A549 (cell line): ENCODE results near the gene SLC1A4. TPM values are rescaled to one million over a fixed set of nuclear protein-coding genes. Genes with fewer than 3 reads are reported as not detected.
A peak's percentile ranks its signal among the peaks of the same experiment; 100 is the strongest.

Experiments used
- ATAC-seq, 2 experiments: fragments of 200-7000 bp in 1 of 2; fragments of >200 bp in 1 of 2; cut with Nextera tagmentation in 1 of 2; cut with Tn5 transposase in 1 of 2; 3 replicates each; pipeline versions ENCODE4 v1.8.0 to v1.9.1; 2018 to 2020; ENCODE audit warnings: mild to moderate bottlenecking in 1 of 2, moderate library complexity in 1 of 2
- CTCF ChIA-PET: fragments of 300-600 bp; sonication (Branson Sonifier 250); formaldehyde crosslinking; extraction: SDS; loops from one replicate; lab custom pipeline; 2021; ENCODE audit warnings: antibody characterized with exemption, inconsistent platforms; lab: Yijun Ruan, JAX
- POLR2A ChIA-PET: fragments of 350-600 bp; formaldehyde crosslinking; extraction: SDS; loops from one replicate; lab custom pipeline; 2021; ENCODE audit warnings: antibody characterized with exemption, inconsistent platforms; lab: Yijun Ruan, JAX
- DNase-seq, 2 experiments: peaks; one replicate each; pipeline versions ENCODE4 v3.0.0 to v3.0.0-alpha.2; 2011 to 2016; ENCODE audit warnings: low read depth in 1 of 2, low spot score in 1 of 2
- FAIRE-seq: peaks from 2 replicates; lab custom pipeline; 2011; peaks lifted over from hg19 to GRCh38; lab: Jason Lieb, UNC
- H3K27ac ChIP-seq, 2 experiments: fragments of >200 bp; sonication (Bioruptor Twin); formaldehyde crosslinking; 3 replicates each; pipeline ENCODE4 v1.5.1; 2016 to 2017
- H3K4me1 ChIP-seq: fragments of >200 bp; sonication (Bioruptor Twin); formaldehyde crosslinking; 3 replicates; pipeline ENCODE4 v1.6.1; 2016
- H3K4me2 ChIP-seq: fragments of >200 bp; sonication (Bioruptor Twin); formaldehyde crosslinking; 3 replicates; pipeline ENCODE4 v1.6.1; 2016
- H3K4me3 ChIP-seq: fragments of >200 bp; sonication (Bioruptor Twin); formaldehyde crosslinking; 3 replicates; pipeline ENCODE4 v1.5.1; 2016
- H3K9me3 ChIP-seq: fragments of >200 bp; sonication (Bioruptor Twin); formaldehyde crosslinking; 3 replicates; pipeline ENCODE4 v1.6.1; 2016
- BCL3 ChIP-seq: fragments of >200 bp; sonication (Bioruptor Twin); formaldehyde crosslinking; IDR thresholded peaks from 3 replicates; pipeline ENCODE4 v1.6.1; 2016
- CEBPB ChIP-seq, 2 experiments: fragments of >200 bp in 1 of 2; sonication (Bioruptor Twin) in 1 of 2; formaldehyde crosslinking in 1 of 2; IDR thresholded peaks; 2 replicates each; pipeline ENCODE4 v1.6.1; 2012 to 2016
- FOXS1 ChIP-seq: fragments of 250-450 bp; sonication (Bioruptor Pico); IDR thresholded peaks from 2 replicates; pipeline ENCODE4 v1.5.0; 2020; ENCODE audit warnings: mild to moderate bottlenecking, moderate library complexity
- HDAC2 ChIP-seq: fragments of 200-600 bp; sonication (generic); IDR thresholded peaks from 2 replicates; pipeline ENCODE4 v1.6.1; 2016
- JUNB ChIP-seq: fragments of >200 bp; sonication (Bioruptor Twin); formaldehyde crosslinking; IDR thresholded peaks from 2 replicates; pipeline ENCODE4 v1.6.1; 2016
- KDM5A ChIP-seq: fragments of 200-600 bp; sonication (generic); IDR thresholded peaks from 2 replicates; pipeline ENCODE4 v1.6.1; 2016; ENCODE audit warnings: antibody characterized with exemption, mild to moderate bottlenecking
- MAFK ChIP-seq: fragments of 450-650 bp; IDR thresholded peaks from 2 replicates; pipeline ENCODE4 v1.6.1; 2014; ENCODE audit not compliant: partially characterized antibody
- NR3C1 ChIP-seq: fragments of >200 bp; sonication (Bioruptor Twin); formaldehyde crosslinking; IDR thresholded peaks from 3 replicates; pipeline ENCODE4 v1.6.1; 2017
- POLR2AphosphoS2 ChIP-seq: conservative IDR thresholded peaks from 2 replicates; pipeline ENCODE4 v1.6.1; 2012; ENCODE audit warnings: low read length, improper control_type of control experiment, inconsistent platforms
- REST ChIP-seq: fragments of 200-600 bp; sonication (generic); IDR thresholded peaks from 2 replicates; pipeline ENCODE4 v1.6.1; 2016; ENCODE audit warnings: antibody characterized with exemption, mild to moderate bottlenecking, moderate library complexity
- RFX5 ChIP-seq: fragments of 450-650 bp; IDR thresholded peaks from 2 replicates; pipeline ENCODE4 v1.7.1; 2014; ENCODE audit warnings: antibody characterized with exemption, mild to moderate bottlenecking, moderate library complexity
- TP53 ChIP-seq: fragments of 250-450 bp; sonication (Bioruptor Pico); IDR thresholded peaks from 2 replicates; pipeline ENCODE4 v1.5.0; 2021; ENCODE audit warnings: mild to moderate bottlenecking, moderate library complexity
- ZFP36 ChIP-seq: fragments of 450-650 bp; IDR thresholded peaks from 2 replicates; pipeline ENCODE4 v1.6.1; 2014; ENCODE audit warnings: borderline replicate concordance; ENCODE audit not compliant: partially characterized antibody
- WGBS: methylation state at CpG from one replicate; pipeline ENCODE4 v1.1.6; 2017; ENCODE audit errors: missing lambda C conversion rate; 5-methylcytosine and 5-hydroxymethylcytosine counted together
- polyA plus RNA-seq, 4 experiments: library from polyadenylated mRNA; depleted of rRNA in 3 of 4; stranded (reverse); fragments of >200 nt; fragmentation: RNase III in 1 of 4; extraction: RNeasy Plus Mini Kit Qiagen cat#74134 plus additional on column Dnase treatment in 1 of 4; gene quantifications; 2 replicates in 3 of 4; 3 replicates in 1 of 4; pipeline ENCODE4 v1.2.3, GENCODE V29; 2011 to 2017
- TF ChIP-seq, protein P1 (sequence below): fragments of 450-650 bp; IDR thresholded peaks from 2 replicates; pipeline ENCODE4 v1.6.1; 2014; ENCODE audit warnings: antibody characterized with exemption
- TF ChIP-seq, protein P2 (sequence below): IDR thresholded peaks from 2 replicates; pipeline ENCODE4 v1.6.1; 2012
- TF ChIP-seq, protein P3 (sequence below): IDR thresholded peaks from 2 replicates; pipeline ENCODE4 v1.6.1; 2012

Gene SLC1A4
- polyA plus RNA-seq, 2 of the 4 experiments (the other 2 are of a cell fraction): 9.1 to 26.4 TPM

DNA sequence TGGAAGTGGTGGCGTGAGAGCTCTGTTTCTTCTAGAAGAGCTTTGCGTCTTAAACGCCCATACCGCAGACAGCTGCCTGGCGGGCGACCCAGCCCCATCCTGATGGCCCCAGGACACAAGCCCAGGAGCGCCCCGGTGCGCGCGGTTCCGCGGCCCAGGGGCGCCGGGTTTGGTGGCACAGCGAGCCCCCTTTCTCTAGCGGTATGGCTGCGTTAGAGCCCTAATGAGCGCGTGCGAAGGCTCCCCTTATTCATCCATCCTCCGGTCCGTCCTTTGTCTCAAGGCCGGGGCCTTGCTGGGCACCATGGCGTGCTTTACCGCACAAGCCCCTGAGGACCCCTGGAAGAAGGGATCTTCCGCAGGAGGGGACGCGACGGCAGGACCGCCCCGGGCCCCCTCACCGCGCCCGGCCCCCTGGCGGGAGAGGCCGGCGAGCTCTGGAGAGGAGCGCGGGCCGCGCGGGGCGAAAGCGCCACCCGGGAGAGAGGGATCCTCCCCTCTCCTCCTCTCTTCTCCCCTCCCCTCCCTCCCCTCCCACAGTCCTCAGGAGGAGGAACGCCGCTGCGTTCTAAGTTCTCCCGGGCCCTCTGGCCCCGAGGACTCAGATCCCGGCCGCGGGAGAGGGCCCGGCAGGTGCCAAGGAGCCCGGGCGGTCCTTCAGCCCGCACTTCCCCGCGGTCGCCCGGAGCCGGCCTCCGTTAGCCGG lies 626 bp upstream of the SLC1A4 start (continued):
- TF ChIP-seq REST (0 out of 2 replicates have a peak, but pooled peaks have one; percentile 23), CEBPB (IDR thresholded peaks at IDR 0.05) (no peak), JUNB (no peak), TP53 (CRISPR knock-in tag) (peak; percentile 53; the same call in 1 of the 2 replicates), ZFP36 (no peak)
- TF ChIP-seq, protein P1, sequence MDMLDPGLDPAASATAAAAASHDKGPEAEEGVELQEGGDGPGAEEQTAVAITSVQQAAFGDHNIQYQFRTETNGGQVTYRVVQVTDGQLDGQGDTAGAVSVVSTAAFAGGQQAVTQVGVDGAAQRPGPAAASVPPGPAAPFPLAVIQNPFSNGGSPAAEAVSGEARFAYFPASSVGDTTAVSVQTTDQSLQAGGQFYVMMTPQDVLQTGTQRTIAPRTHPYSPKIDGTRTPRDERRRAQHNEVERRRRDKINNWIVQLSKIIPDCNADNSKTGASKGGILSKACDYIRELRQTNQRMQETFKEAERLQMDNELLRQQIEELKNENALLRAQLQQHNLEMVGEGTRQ: no peak

DNA sequence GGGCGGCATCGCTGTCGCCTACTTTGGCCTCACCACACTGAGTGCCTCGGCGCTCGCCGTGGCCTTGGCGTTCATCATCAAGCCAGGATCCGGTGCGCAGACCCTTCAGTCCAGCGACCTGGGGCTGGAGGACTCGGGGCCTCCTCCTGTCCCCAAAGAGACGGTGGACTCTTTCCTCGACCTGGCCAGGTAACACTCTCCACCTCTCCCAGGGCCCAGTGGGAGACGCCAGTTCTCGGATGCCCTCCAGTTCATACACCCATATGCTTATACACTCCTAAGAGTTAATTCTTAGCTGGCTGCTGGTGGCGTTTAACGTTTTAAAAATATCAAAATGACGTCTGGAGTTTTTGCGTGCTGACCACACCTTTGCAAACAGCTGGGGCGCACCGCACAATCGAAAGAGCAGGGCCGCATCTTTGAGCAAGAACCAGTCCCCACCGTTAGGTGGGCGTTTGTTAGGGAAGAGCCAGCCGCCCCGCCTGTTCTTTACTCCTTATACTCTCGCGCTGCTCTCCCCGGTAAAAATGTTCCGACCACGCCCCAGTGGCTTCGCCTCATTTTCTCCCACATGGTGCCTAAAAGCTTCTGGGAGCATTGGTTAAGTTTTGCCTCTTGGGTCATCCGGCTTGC lies 899 bp downstream of the SLC1A4 start:
- CTCF ChIA-PET: interaction anchor here (0.6 to 12.0 kb wide), 10 partner anchors 9 to 999 kb away, joined by 3 to 99 read pairs (median 4); no protein-coding TSS in a partner anchor
- Histone ChIP-seq H3K4me2 (peak overlapping the region; percentile 96), H3K9me3 (no peaks in the 10 kb centered on the region), H3K4me3 (peak overlapping the region; percentile 89), H3K4me1 (peaks cover 27% of the 10 kb centered on the region)
- FAIRE-seq: no peak
- TF ChIP-seq POLR2AphosphoS2 (no peak), BCL3 (no peak), KDM5A (no peak), NR3C1 (no peak), HDAC2 (no peak), FOXS1 (CRISPR knock-in tag) (no peak), JUNB (no peak), MAFK (no peak), RFX5 (no peak), CEBPB (IDR thresholded peaks at IDR 0.05) (no peak)
- TF ChIP-seq, protein P2, sequence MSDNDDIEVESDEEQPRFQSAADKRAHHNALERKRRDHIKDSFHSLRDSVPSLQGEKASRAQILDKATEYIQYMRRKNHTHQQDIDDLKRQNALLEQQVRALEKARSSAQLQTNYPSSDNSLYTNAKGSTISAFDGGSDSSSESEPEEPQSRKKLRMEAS: no peak
- TF ChIP-seq, protein P3, sequence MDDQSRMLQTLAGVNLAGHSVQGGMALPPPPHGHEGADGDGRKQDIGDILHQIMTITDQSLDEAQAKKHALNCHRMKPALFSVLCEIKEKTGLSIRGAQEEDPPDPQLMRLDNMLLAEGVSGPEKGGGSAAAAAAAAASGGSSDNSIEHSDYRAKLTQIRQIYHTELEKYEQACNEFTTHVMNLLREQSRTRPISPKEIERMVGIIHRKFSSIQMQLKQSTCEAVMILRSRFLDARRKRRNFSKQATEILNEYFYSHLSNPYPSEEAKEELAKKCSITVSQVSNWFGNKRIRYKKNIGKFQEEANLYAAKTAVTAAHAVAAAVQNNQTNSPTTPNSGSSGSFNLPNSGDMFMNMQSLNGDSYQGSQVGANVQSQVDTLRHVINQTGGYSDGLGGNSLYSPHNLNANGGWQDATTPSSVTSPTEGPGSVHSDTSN: no peak
- TF ChIP-seq, all 56 proteins: peak for 0
- H3K27ac ChIP-seq: peak overlapping the region; percentile 91 to 94
- POLR2A ChIA-PET: interaction anchor here (1.7 to 2.3 kb wide), 3 partner anchors 11 to 66 kb away, joined by 5 to 13 read pairs (median 11); partner anchors contain the start of gene CEP68
- 77% methylated on average over 35 of the region's 35 CpGs for WGBS
- DNase-seq (no peak), ATAC-seq (no peak; a peak in 1 of 6 replicates)
